GM13977 (cell line): ENCODE data around the gene ELOB.

Experiments
- DNase-seq: peaks from one replicate; pipeline ENCODE4 v3.0.0; 2012; ENCODE audit warnings: low spot score
- CTCF ChIP-seq: IDR thresholded peaks from 2 replicates; pipeline ENCODE4 v1.5.1; 2012; ENCODE audit warnings: mild to moderate bottlenecking, control low read depth; ENCODE audit not compliant: insufficient read depth; ENCODE audit errors: extremely low read depth, missing control alignments
- in situ Hi-C: fragments of 300-500 bp; cut with MboI; formaldehyde crosslinking; loops from one replicate; pipeline ENCODE4 v1.12.0; 2022; ENCODE audit warnings: low sequenced_read_pairs, low pct_unique_long_range_greater_than_20kb, mixed read lengths, inconsistent platforms; ENCODE audit not compliant: unreplicated experiment

ELOB gene

GRCh38 chr16:2774161-2774891, 2.8 kb downstream of the ELOB start:
- no peak for TF ChIP-seq CTCF
- no peak for DNase-seq
- in situ Hi-C loops, result no loop called here

- no peak for DNase-seq
- in situ Hi-C loops, result no loop called here
- TF ChIP-seq CTCF, result no peak
Measured at GRCh38 chr16:2773188-2773968, 3.7 kb downstream of the ELOB start.

GRCh38 chr16:2771496-2772402, 5.3 kb downstream of the ELOB start:
- TF ChIP-seq CTCF, result no peak
- DNase-seq, result no peak
- in situ Hi-C loops, result no loop called here

- no peak for DNase-seq
- in situ Hi-C loops, result no loop called here
- TF ChIP-seq CTCF, result no peak
Measured at GRCh38 chr16:2770057-2770951, 6.8 kb downstream of the ELOB start.

- TF ChIP-seq CTCF, result no peak
- in situ Hi-C loops, result no loop called here
- DNase-seq, result no peak
Measured at GRCh38 chr16:2769675-2770056, 7.4 kb downstream of the ELOB start.
